ENCODE results near the gene FTCD. TPM values are rescaled to one million over a fixed set of nuclear protein-coding genes. Genes with fewer than 3 reads are reported as not detected.
"Not testable (repeated sequence)": the region's sequence is repeated elsewhere in the genome, so short reads cannot be mapped to it uniquely, and the experiment has no call there.

The FTCD gene
- total and polyA plus RNA-seq, 5 experiments from 2014 or later = 2.1 to 2.2 TPM; not detected in 3

DNA sequence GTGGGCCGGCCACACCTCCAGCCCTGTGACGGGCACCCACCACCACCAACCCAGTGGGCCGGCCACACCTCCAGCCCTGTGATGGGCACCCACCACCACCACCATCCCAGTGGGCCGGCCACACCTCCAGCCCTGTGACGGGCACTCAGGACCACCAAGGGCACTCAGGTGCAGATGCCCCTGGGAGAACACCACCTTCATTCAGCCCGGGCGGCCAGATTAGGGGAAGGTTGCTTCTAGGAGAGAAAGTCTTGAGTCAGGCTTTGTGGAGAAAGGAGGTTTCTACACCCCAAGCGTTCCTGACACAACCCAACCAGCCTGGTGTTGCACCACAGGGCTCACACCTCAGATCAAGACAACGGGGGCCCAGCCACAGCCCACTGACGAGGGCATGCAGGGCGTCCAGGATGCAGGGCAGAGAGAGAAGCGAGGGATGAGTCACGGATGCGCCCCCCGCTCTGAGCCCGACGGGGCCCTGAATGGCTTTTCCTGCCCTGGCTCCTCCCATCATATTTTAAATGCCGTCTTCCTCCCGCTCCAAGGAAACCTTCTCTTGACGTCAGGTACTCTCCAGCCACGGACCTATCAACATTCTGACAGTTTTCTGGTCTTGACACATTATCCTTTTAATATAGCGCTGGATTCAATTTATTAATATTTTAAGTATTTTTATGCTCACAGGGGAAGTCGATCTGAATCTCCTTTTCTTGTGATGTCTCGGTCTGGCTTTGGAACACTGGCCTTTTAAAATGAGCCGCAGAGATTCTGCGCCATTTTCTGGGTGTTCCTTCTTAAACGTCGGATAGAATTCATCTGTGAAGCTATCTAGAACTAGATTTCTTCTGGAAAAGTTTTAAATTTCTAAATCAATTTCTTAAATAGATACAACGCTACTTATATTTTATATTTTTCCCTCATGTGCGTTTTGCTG, 29.5 kb upstream of the FTCD start:
- Mint-ChIP-seq H3K4me3 (peak overlapping the region; percentile 79 to 91 (median 86)), H3K27me3 (no peaks in the 10 kb centered on the region), H3K27ac (peak overlapping the region; percentile 63 to 93 (median 89)), H3K9me3 (no peaks in the 10 kb centered on the region), H3K36me3 (peaks cover 0 to 4% (median 2%) of the 10 kb centered on the region in 3 donors), H3K4me1 (peaks cover 2 to 15% (median 7%) of the 10 kb centered on the region in 4 donors)
- peak; percentile 85 for ATAC-seq
- POLR2A ChIA-PET = interaction anchor here (0.6 kb wide), 1 partner anchor 12 kb away, joined by 3 read pairs; no protein-coding TSS in a partner anchor
- DNase-seq = peak; percentile 56 to 89 (median 76)

DNA sequence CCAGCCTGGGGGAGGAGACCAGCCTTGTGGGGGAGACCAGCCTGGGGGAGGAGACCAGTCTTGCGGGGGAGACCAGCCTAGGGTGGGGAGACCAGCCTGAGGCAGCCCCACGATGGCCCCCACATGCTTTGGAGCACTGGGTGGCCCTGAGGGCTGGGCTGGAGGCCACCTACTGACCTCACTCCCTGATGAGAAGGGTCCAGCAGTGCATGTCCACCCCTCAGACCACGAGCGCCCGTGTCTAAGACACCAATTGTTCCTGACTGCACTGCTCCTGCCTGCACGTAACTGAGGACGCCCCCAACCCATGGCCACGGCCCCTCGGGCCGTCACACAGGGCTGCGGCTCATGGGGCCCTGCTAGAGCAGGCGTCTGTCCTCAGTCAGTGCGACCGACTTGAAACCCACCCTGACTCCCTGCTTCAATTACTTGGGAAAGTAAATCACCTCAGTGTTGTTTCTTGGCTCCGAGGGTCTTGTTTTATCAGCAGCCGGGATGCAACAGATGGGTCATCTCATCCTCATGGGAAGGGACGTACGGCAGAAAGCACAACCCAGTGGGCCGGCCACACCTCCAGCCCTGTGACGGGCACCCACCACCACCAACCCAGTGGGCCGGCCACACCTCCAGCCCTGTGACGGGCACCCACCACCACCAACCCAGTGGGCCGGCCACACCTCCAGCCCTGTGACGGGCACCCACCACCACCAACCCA, 28.7 kb upstream of the FTCD start, which contains the start of gene SPATC1L:
Gene SPATC1L, minus strand, starts transcription at position 550 of the 715 bp plus-strand sequence. CDS start 1,643 bp downstream, outside the sequence.
- H3K4me3 Mint-ChIP-seq = peak within 1 kb of the TSS; percentile 79 to 91 (median 86)
- peak within 1 kb of the TSS; percentile 63 to 93 (median 89) for H3K27ac Mint-ChIP-seq
- DNase-seq (peak in 3 of 10 donors; percentile 48 to 65 (median 52)), ATAC-seq (peak; percentile 13 to 63)
- H3K4me1 Mint-ChIP-seq = peaks cover 2 to 15% (median 7%) of the 10 kb centered on the region in 4 donors
- H3K9me3 Mint-ChIP-seq = no peaks in the 10 kb centered on the region
- no peaks in the 10 kb centered on the region for H3K27me3 Mint-ChIP-seq
- POLR2A ChIA-PET = no interaction called here
- peaks cover 0 to 4% (median 3%) of the 10 kb centered on the region in 3 donors for H3K36me3 Mint-ChIP-seq

DNA sequence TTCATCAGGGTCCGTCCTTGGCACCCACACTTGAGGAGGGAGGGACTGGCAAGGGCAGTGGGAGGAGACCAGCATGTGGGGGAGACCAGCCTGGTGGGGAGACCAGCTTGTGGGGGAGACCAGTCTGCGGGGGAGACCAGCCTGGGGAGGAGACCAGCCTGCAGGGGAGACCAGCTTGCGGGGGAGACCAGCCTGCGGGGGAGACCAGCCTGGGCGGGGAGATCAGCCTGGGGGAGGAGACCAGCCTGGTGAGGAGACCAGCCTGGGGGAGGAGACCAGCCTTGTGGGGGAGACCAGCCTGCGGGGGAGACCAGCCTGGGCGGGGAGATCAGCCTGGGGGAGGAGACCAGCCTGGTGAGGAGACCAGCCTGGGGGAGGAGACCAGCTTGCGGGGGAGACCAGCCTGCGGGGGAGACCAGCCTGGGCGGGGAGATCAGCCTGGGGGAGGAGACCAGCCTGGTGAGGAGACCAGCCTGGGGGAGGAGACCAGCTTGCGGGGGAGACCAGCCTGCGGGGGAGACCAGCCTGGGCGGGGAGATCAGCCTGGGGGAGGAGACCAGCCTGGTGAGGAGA, 28.0 kb upstream of the FTCD start:
- Mint-ChIP-seq H3K27ac (peak overlapping the region in 5 of 10 donors; percentile 15 to 78 (median 33)), H3K4me1 (peaks cover 2 to 15% (median 7%) of the 10 kb centered on the region in 4 donors), H3K4me3 (peak overlapping the region; percentile 41 to 79 (median 64))
- ATAC-seq, H3K36me3 Mint-ChIP-seq, H3K27me3 Mint-ChIP-seq, H3K9me3 Mint-ChIP-seq, DNase-seq, POLR2A ChIA-PET: not testable (repeated sequence)

DNA sequence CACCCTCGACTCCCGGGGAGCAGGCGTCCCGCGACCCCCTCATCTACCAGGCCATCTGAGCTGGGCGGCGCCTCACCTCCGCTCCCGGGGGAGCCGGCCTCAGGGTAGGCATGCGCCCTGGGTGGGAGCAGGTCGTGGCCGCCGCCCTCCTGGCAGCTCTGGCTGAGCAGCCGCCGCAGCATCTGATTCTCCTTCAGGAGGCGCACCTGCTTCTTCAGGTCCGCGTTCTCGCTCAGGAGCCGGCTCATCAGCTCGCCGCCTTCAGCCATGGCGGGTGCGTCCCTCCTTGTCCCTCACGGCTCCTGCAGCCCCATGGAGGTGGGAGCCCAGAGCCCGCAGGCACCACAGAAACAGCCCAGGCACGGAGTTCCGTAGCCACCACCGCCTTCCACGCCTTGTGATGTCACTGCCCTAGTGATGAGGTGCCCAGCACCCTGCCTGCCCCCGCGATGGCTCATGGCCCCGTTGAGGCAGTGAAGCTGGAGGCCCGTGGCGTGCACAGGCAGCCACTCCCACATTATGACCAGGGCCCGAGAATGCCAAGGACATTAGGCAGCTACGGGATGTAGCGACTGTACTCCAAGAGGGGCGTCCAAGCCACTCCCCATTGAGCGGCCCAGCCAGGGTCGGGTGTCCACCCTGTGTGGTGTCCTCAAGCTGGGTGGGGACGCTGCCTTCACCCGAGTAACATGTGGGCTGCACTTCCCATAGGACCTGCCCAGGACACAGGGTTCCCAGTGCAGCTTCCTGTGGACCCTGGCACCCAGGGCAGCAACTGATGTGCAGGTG, 27.4 kb upstream of the FTCD start:
- ATAC-seq (no peak), DNase-seq (no peak)
- POLR2A ChIA-PET = no interaction called here
- H3K4me1 Mint-ChIP-seq = peaks cover 2 to 14% (median 7%) of the 10 kb centered on the region in 4 donors
- peak overlapping the region; percentile 41 to 79 (median 64) for H3K4me3 Mint-ChIP-seq
- H3K36me3 Mint-ChIP-seq = peaks cover 0 to 3% (median 0%) of the 10 kb centered on the region in 3 donors
- H3K27me3 Mint-ChIP-seq = no peaks in the 10 kb centered on the region
- H3K27ac Mint-ChIP-seq = peak overlapping the region in 4 of 10 donors; percentile 24 to 78 (median 35)
- peaks cover 0 to under 1% (median 0%) of the 10 kb centered on the region in 9 donors for H3K9me3 Mint-ChIP-seq

DNA sequence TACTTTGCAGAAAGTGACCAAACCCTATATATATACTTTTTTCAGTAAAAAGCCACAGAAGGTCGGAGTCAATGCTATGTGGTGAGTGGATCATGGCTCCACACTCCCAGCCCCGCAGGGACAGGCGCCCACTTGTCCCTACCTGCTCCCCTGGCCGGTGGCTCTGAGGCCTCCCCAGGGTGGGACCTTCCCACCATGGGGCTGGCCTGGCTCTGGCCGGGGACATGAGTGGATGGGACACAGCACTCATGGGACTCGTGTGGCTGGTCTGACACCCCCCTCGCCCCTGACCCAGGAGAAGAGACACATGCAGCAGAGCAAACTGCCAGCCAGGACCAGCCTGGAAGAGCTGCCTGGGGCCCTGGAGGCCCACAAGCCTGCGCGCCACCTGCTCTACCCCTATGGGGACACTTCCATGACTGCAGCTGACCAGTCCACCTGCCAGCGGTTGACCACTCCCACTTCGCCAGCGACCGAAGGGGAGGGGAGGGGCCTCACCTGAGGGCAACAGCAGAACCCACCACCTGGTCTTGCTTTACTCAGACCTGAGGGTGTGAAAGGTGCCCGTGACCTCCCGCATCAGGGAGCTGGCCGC, 26.7 kb upstream of the FTCD start:
- H3K27me3 Mint-ChIP-seq = no peaks in the 10 kb centered on the region
- H3K4me1 Mint-ChIP-seq = peaks cover 2 to 14% (median 7%) of the 10 kb centered on the region in 4 donors
- peaks cover 0 to 3% (median 0%) of the 10 kb centered on the region in 9 donors for H3K9me3 Mint-ChIP-seq
- POLR2A ChIA-PET = no interaction called here
- H3K36me3 Mint-ChIP-seq = peaks cover 0 to 3% (median 0%) of the 10 kb centered on the region in 3 donors
- no peak overlapping the region for H3K27ac Mint-ChIP-seq
- H3K4me3 Mint-ChIP-seq = peak overlapping the region in 3 of 10 donors; percentile 18 to 43 (median 20)
- no peak for DNase-seq
- ATAC-seq = no peak

DNA sequence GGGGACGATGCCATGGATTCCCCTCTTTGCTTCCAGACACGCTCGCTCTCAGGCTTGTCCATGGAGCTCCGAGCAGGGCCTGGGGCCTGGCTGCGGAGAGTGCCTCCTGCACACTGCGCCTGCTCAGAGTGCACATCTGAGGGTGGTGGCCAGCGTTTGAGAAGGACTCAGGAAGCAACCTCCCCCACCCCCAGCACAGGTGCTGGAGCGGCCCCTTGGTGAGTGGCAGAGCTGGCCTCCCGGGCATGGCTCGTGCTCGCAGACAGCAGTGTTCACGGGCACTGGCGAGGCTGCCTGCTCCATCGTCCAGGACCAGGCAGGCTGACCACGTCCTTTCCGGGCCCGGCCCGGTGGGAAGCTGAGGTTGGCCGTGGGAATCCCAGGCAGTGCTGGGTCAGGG, 26.1 kb upstream of the FTCD start:
- Mint-ChIP-seq H3K27me3 (no peaks in the 10 kb centered on the region), H3K4me1 (peaks cover 2 to 14% (median 7%) of the 10 kb centered on the region in 4 donors), H3K27ac (no peak overlapping the region), H3K9me3 (peaks cover 0 to 6% (median under 1%) of the 10 kb centered on the region in 9 donors), H3K36me3 (peaks cover 0 to 3% (median 0%) of the 10 kb centered on the region in 3 donors), H3K4me3 (peak overlapping the region in 2 of 10 donors; percentile 3 to 18)
- POLR2A ChIA-PET = no interaction called here
- DNase-seq (no peak), ATAC-seq (no peak)

DNA sequence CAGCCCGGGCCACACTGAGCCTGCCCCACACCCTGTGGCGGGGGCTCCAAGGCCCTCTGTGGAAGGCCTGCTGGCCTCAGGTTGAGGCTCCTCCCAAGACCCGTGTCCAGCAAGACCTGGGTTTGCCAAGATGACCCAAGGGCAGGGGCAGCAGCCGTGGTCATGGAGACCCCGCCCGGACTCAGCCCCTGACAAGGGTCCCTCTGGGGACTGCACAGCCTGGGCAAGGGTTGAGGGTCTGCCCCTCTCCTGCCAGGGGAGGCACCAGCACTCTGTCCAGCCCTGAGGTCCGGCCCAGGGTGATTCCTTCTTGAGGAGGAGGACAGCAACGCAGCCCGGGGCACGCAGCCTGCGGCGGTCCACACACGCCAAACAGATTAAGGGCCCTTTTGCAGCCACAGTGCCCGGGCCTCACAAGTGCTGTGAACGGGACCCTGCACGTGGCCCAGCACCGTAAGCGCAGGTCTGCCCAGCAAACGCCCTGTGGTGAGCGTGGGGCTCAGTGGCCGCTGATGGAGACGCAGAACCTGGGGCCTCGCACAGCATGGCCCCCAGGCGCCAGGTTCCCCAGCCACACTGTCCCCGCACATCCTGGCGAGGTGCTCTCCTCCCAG, 25.5 kb upstream of the FTCD start:
- DNase-seq = no peak
- H3K27me3 Mint-ChIP-seq = no peaks in the 10 kb centered on the region
- peaks cover 0 to 3% (median 0%) of the 10 kb centered on the region in 3 donors for H3K36me3 Mint-ChIP-seq
- POLR2A ChIA-PET = no interaction called here
- peaks cover 2 to 14% (median 7%) of the 10 kb centered on the region in 4 donors for H3K4me1 Mint-ChIP-seq
- peaks cover 0 to 12% (median 5%) of the 10 kb centered on the region in 9 donors for H3K9me3 Mint-ChIP-seq
- ATAC-seq = no peak
- no peak overlapping the region for H3K4me3 Mint-ChIP-seq
- H3K27ac Mint-ChIP-seq = no peak overlapping the region

DNA sequence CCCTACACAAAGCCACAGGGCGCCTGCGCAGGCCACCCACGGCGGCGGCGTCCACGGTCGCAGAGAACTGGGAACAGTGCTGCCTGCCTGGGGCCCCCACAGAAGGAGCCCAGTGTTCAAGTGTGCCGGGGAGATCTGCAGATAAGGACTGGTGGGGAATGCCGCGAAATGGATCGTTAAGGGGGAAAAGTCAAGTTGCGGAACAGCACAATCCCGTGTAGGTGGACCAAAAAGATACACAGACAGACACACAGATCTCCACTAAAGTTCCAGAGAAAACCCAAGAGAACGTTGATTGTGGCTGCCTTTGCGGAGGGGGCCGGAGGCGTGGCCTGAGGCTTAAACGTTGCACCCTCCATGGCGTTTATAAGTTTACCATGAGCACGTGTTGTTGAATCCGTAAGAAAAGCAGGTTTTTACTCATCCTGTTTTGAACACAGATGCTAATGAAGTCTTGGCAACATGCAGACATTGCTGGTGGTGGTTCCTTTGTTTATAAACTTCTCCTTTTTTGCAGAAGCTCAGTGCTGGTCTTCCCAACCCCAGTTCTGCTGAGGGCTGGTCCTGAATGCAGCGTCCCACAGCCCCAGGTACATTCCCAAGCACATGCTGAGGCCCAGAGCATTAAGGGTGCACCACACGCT, 24.8 kb upstream of the FTCD start:
- POLR2A ChIA-PET = no interaction called here
- peaks cover 0 to 18% (median 11%) of the 10 kb centered on the region in 9 donors for H3K9me3 Mint-ChIP-seq
- H3K27ac Mint-ChIP-seq = peak overlapping the region in 1 of 10 donors; percentile 13
- H3K4me1 Mint-ChIP-seq = peaks cover 2 to 10% (median 5%) of the 10 kb centered on the region in 4 donors
- H3K4me3 Mint-ChIP-seq = peak overlapping the region in 2 of 10 donors; percentile 45
- ATAC-seq (no peak), DNase-seq (no peak)
- no peaks in the 10 kb centered on the region for H3K27me3 Mint-ChIP-seq
- H3K36me3 Mint-ChIP-seq = peaks cover 1 to 4% (median 3%) of the 10 kb centered on the region in 3 donors

DNA sequence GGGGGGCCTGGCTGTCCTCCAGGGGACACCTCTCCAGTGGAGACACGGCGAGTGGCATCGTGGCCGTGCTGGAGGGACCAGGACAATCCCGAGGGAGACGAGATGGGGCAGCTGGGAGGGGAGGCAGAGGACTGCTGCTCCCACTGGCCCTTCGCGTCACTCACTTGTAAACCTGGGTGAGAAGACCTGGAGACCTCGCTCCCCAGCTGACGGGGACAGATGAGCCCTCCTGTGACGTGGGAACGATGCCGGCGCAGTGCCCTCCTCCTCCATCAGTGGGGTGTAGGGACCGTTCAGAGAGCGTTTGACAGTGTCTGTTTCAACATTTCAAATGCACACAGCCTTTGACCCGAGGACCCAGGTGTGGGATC, 24.3 kb upstream of the FTCD start:
- H3K27me3 Mint-ChIP-seq = peaks cover 0 to 4% (median 0%) of the 10 kb centered on the region in 5 donors
- no peak for DNase-seq
- H3K9me3 Mint-ChIP-seq = peaks cover 0 to 24% (median 16%) of the 10 kb centered on the region in 9 donors
- peaks cover 0 to 7% (median 2%) of the 10 kb centered on the region in 4 donors for H3K4me1 Mint-ChIP-seq
- peak overlapping the region in 1 of 10 donors; percentile 45 for H3K4me3 Mint-ChIP-seq
- peaks cover 3 to 9% (median 6%) of the 10 kb centered on the region in 3 donors for H3K36me3 Mint-ChIP-seq
- H3K27ac Mint-ChIP-seq = no peak overlapping the region
- POLR2A ChIA-PET = no interaction called here
- no peak for ATAC-seq

DNA sequence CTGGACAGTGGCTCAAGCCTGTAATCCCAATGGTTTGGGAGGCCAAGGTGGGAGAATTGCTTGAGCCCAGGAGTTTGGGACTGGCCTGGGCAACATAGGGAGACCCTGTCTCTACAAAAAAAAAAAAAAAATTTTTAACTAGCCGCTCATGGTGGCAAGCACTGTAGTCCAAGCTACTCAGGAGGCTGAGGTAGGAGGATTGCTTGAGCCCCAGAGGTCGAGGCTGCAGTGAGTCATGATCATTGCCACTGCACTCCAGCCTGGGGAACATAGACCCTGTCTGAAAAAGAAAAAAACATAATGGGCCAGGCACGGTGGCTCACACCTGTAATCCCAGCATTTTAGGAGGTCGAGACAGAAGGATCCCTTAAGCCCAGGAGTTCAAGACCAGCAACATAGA, 23.6 kb upstream of the FTCD start:
- peaks cover 0 to 5% (median under 1%) of the 10 kb centered on the region in 4 donors for H3K4me1 Mint-ChIP-seq
- POLR2A ChIA-PET = no interaction called here
- ATAC-seq (no peak), DNase-seq (no peak)
- H3K9me3 Mint-ChIP-seq = peaks cover 0 to 31% (median 20%) of the 10 kb centered on the region in 9 donors
- no peak overlapping the region for H3K27ac Mint-ChIP-seq
- H3K27me3 Mint-ChIP-seq = peaks cover 0 to 6% (median 0%) of the 10 kb centered on the region in 5 donors
- no peak overlapping the region for H3K4me3 Mint-ChIP-seq
- peaks cover 6 to 14% (median 7%) of the 10 kb centered on the region in 3 donors for H3K36me3 Mint-ChIP-seq

Measured in naive thymus-derived CD8-positive, alpha-beta T cell (primary cell).